HCT116 (cell line): Measurements from ENCODE around the gene TLCD3A. TPM values are rescaled to one million over a fixed set of nuclear protein-coding genes. Genes with fewer than 3 reads are reported as not detected.

Experiments
- ATAC-seq: fragments of 200-7000 bp; cut with Tn5 transposase; 2 replicates; pipeline ENCODE4 v1.9.1; 2020; ENCODE audit warnings: mild to moderate bottlenecking, moderate library complexity
- BruUV-seq: library from RNA; stranded (reverse); fragments of 400-500 nt; replicated peaks from 2 replicates; lab custom pipeline; 2021; lab: Mats Ljungman, UMichigan
- CTCF ChIA-PET: fragments of 300-600 bp; sonication (Branson Sonifier 250); formaldehyde crosslinking; loops from one replicate; lab custom pipeline; 2021; ENCODE audit warnings: antibody characterized with exemption; lab: Charles Lee
- POLR2A ChIA-PET: fragments of 300-600, 350-600 bp; sonication (Branson Sonifier 250); formaldehyde crosslinking; loops from one replicate; lab custom pipeline; 2021; ENCODE audit warnings: antibody characterized with exemption; lab: Charles Lee
- RAD21 ChIA-PET, 2 experiments: fragments of 300-600 bp; sonication (Branson Sonifier 250); formaldehyde crosslinking; loops; one replicate each; lab custom pipeline; 2023; ENCODE audit warnings: low total read pairs in 2 of 2; ENCODE audit not compliant: uncharacterized antibody in 2 of 2, unreplicated experiment in 2 of 2, low non-redundant PET in 1 of 2; lab: Charles Lee
- DNase-seq: peaks from one replicate; pipeline ENCODE4 v3.0.0-alpha.2; 2010; ENCODE audit warnings: low read depth, low spot score
- H2AFZ ChIP-seq: fragments of 200-600 bp; shearing (Covaris generic), sonication (generic); 2 replicates; pipeline ENCODE4 v1.6.1; 2017; ENCODE audit warnings: low read depth, mixed run types, mixed read lengths, antibody characterized with exemption, low read length; ENCODE audit not compliant: poor library complexity, severe bottlenecking
- H3K27ac ChIP-seq: 2 replicates; pipeline ENCODE4 v1.5.1; 2012; ENCODE audit warnings: low read depth, low read length
- H3K27me3 ChIP-seq: fragments of 200-600 bp; sonication (generic); 2 replicates; pipeline ENCODE4 v1.6.1; 2016; ENCODE audit warnings: mixed run types, low read length, mixed read lengths; ENCODE audit not compliant: insufficient read depth
- H3K36me3 ChIP-seq, 2 experiments: fragments of 200-500 bp in 1 of 2; fragments of 200-600 bp in 1 of 2; sonication (Bioruptor generic) in 1 of 2; sonication (generic) in 1 of 2; 2 replicates each; pipeline versions ENCODE4 v1.5.1 to v1.6.1; 2014 to 2016; ENCODE audit warnings: low read length in 2 of 2, inconsistent platforms in 1 of 2, mixed read lengths in 1 of 2, mixed run types in 1 of 2; ENCODE audit not compliant: insufficient read depth in 2 of 2, control insufficient read depth in 1 of 2
- H3K4me1 ChIP-seq, 2 experiments: fragments of 200-600 bp in 1 of 2; sonication (generic) in 1 of 2; 2 replicates each; pipeline versions ENCODE4 v1.5.1 to v1.6.1; 2012 to 2017; ENCODE audit warnings: low read length in 2 of 2, inconsistent platforms in 1 of 2, mild to moderate bottlenecking in 1 of 2, mixed read lengths in 1 of 2, mixed run types in 1 of 2, moderate library complexity in 1 of 2; ENCODE audit not compliant: insufficient read depth in 2 of 2, control insufficient read depth in 1 of 2
- H3K4me2 ChIP-seq: fragments of 200-600 bp; sonication (generic); 2 replicates; pipeline ENCODE4 v1.6.1; 2017; ENCODE audit warnings: mixed run types, low read length, mixed read lengths
- H3K4me3 ChIP-seq, 2 experiments: fragments of 200-600 bp in 1 of 2; sonication (generic) in 1 of 2; replicated peaks in 1 of 2; 2 replicates each; pipeline ENCODE4 v1.5.1; 2011 to 2016; ENCODE audit warnings: low read length in 2 of 2, control low read depth in 1 of 2, low read depth in 1 of 2, mild to moderate bottlenecking in 1 of 2, mixed read lengths in 1 of 2, mixed run types in 1 of 2
- H3K79me2 ChIP-seq: fragments of 200-600 bp; sonication (generic); 2 replicates; pipeline ENCODE4 v1.6.1; 2017; ENCODE audit warnings: mild to moderate bottlenecking, mixed run types, low read length, moderate library complexity, mixed read lengths; ENCODE audit not compliant: insufficient read depth
- H3K9ac ChIP-seq: fragments of 200-600 bp; sonication (generic); 2 replicates; pipeline ENCODE4 v1.6.1; 2016; ENCODE audit warnings: low read length, mixed read lengths
- H3K9me2 ChIP-seq: fragments of 200-600 bp; sonication (generic), shearing (Covaris generic); 2 replicates; pipeline ENCODE4 v1.6.1; 2017; ENCODE audit warnings: mixed run types, mild to moderate bottlenecking, moderate library complexity; ENCODE audit not compliant: insufficient read depth
- H3K9me3 ChIP-seq, 2 experiments: fragments of 200-500 bp in 1 of 2; fragments of 200-600 bp in 1 of 2; sonication (Bioruptor generic) in 1 of 2; sonication (generic) in 1 of 2; 2 replicates each; pipeline ENCODE4 v1.6.1; 2014 to 2017; ENCODE audit warnings: low read length in 2 of 2, mixed read lengths in 2 of 2, inconsistent platforms in 1 of 2, low read depth in 1 of 2, mild to moderate bottlenecking in 1 of 2, mixed run types in 1 of 2, moderate library complexity in 1 of 2; ENCODE audit not compliant: control insufficient read depth in 1 of 2, insufficient read depth in 1 of 2
- H4K20me1 ChIP-seq: fragments of 200-600 bp; sonication (generic), shearing (Covaris generic); 2 replicates; pipeline ENCODE4 v1.6.1; 2017; ENCODE audit warnings: mixed run types, mild to moderate bottlenecking, moderate library complexity; ENCODE audit not compliant: insufficient read depth
- CBX3 ChIP-seq: IDR thresholded peaks from 2 replicates; pipeline ENCODE4 v1.6.1; 2012; ENCODE audit warnings: low read depth
- FOSL1 ChIP-seq: IDR thresholded peaks from 2 replicates; pipeline ENCODE4 v1.6.1; 2012; ENCODE audit warnings: low read depth
- JUND ChIP-seq: IDR thresholded peaks from 2 replicates; pipeline ENCODE4 v1.6.1; 2012
- POLR2A ChIP-seq: IDR thresholded peaks from 2 replicates; pipeline ENCODE4 v1.7.0; 2011; ENCODE audit warnings: borderline replicate concordance; ENCODE audit not compliant: insufficient read depth, insufficient read length; ENCODE audit errors: extremely low read depth
- POLR2AphosphoS5 ChIP-seq: IDR thresholded peaks from 2 replicates; pipeline ENCODE4 v1.6.1; 2011; ENCODE audit warnings: mild to moderate bottlenecking, low read depth, low read length, moderate library complexity
- RAD21 ChIP-seq: IDR thresholded peaks from 2 replicates; pipeline ENCODE4 v1.6.1; 2012; ENCODE audit warnings: low read depth, mild to moderate bottlenecking
- SIN3A ChIP-seq: IDR thresholded peaks from 2 replicates; pipeline ENCODE4 v1.6.1; 2012; ENCODE audit warnings: low read depth
- SP1 ChIP-seq: IDR thresholded peaks from 2 replicates; pipeline ENCODE4 v1.6.1; 2012; ENCODE audit warnings: low read depth
- ZFX ChIP-seq: fragments of 450-650 bp; IDR thresholded peaks from 2 replicates; pipeline ENCODE4 v1.6.1; 2017
- intact Hi-C: fragments of 100-400 bp; cut with micrococcal nuclease; formaldehyde crosslinking; loops from 2 replicates; pipeline ENCODE4 v1.10.0; 2022
- total RNA-seq: library from RNA; stranded (reverse); gene quantifications from one replicate; pipeline ENCODE4 v1.2.1, GENCODE V29; 2021; ENCODE audit not compliant: unreplicated experiment
- TF ChIP-seq, protein P1 (sequence below): IDR thresholded peaks from 2 replicates; pipeline ENCODE4 v1.6.1; 2012
- TF ChIP-seq, protein P2 (sequence below), 3 experiments: fragments of 200-600 bp in 1 of 3; sonication (generic) in 1 of 3; IDR thresholded peaks in 2 of 3; conservative IDR thresholded peaks in 1 of 3; 2 replicates each; pipeline ENCODE4 v1.5.1; 2012 to 2017; ENCODE audit warnings: low read depth in 2 of 3, low read length in 2 of 3, antibody characterized with exemption in 1 of 3, borderline replicate concordance in 1 of 3, control low read depth in 1 of 3, mild to moderate bottlenecking in 1 of 3, mixed read lengths in 1 of 3, mixed run types in 1 of 3, moderate library complexity in 1 of 3; ENCODE audit not compliant: insufficient read depth in 1 of 3
- TF ChIP-seq, protein P3 (sequence below): IDR thresholded peaks from 2 replicates; pipeline ENCODE4 v1.6.1; 2011; ENCODE audit warnings: mild to moderate bottlenecking, low read length, moderate library complexity; ENCODE audit not compliant: insufficient replicate concordance; ENCODE audit errors: extremely low read depth
- TF ChIP-seq, protein P4 (sequence below): IDR thresholded peaks from 2 replicates; pipeline ENCODE4 v1.6.1; 2012

TLCD3A gene
- total RNA-seq, 1 experiment from 2014 or later = 26.0 TPM

DNA sequence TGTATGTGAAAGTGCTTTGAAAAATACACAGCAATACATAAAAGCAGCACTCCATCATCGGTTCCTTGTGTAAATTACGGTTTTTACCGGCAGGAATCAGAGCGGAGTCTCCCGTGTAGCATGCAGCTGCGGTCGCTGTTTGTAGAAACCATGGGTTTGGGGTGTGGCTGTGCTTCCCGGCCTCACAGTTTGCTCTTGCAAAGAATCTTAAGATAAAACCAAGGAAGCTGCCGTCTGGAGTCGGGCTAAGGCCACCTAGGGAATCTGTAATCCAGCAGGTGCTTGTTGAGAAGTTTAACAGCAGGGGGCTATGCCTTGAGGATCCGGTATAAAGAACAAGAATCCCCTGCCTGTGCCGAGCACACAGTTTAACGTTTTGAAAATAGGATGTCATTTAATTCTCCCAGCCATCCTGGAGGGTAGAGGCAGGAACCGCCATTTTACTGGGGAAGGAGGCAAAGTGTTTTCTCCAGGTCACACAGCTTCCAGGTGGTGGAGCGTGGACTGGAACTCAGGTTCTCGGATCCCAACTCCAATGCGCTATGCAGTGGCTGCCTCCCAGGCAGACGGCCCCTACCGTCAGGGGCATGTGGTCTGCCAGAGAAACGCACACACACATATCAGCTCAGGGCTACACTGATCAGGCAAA lies 6.0 kb upstream of the TLCD3A start:
- Histone ChIP-seq H3K9me3 (no peaks in the 10 kb centered on the region), H4K20me1 (no peaks in the 10 kb centered on the region), H3K9me2 (no peaks in the 10 kb centered on the region), H3K27ac (no peak overlapping the region), H3K79me2 (no peaks in the 10 kb centered on the region), H3K4me2 (no peak overlapping the region), H3K27me3 (no peaks in the 10 kb centered on the region), H3K36me3 (no peaks in the 10 kb centered on the region), H3K4me3 (no peak overlapping the region), H3K4me1 (peaks cover 0 to 5% of the 10 kb centered on the region in 2 experiments; a peak in 2 of 4 replicates), H2AFZ (no peak overlapping the region), H3K9ac (no peak overlapping the region)
- ATAC-seq (no peak), DNase-seq (no peak)
- RAD21 ChIA-PET = no interaction called here
- POLR2A ChIA-PET = no interaction called here
- CTCF ChIA-PET = no interaction called here
- TF ChIP-seq, protein P1, sequence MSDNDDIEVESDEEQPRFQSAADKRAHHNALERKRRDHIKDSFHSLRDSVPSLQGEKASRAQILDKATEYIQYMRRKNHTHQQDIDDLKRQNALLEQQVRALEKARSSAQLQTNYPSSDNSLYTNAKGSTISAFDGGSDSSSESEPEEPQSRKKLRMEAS = no peak
- TF ChIP-seq FOSL1 (no peak), ZFX (no peak), POLR2AphosphoS5 (no peak), SIN3A (no peak), SP1 (no peak), JUND (no peak), RAD21 (no peak), CBX3 (no peak), POLR2A (no peak)
- TF ChIP-seq, protein P2, sequence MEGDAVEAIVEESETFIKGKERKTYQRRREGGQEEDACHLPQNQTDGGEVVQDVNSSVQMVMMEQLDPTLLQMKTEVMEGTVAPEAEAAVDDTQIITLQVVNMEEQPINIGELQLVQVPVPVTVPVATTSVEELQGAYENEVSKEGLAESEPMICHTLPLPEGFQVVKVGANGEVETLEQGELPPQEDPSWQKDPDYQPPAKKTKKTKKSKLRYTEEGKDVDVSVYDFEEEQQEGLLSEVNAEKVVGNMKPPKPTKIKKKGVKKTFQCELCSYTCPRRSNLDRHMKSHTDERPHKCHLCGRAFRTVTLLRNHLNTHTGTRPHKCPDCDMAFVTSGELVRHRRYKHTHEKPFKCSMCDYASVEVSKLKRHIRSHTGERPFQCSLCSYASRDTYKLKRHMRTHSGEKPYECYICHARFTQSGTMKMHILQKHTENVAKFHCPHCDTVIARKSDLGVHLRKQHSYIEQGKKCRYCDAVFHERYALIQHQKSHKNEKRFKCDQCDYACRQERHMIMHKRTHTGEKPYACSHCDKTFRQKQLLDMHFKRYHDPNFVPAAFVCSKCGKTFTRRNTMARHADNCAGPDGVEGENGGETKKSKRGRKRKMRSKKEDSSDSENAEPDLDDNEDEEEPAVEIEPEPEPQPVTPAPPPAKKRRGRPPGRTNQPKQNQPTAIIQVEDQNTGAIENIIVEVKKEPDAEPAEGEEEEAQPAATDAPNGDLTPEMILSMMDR (IDR thresholded peaks at IDR 0.05 in 2 of 3, conservative IDR thresholded peaks at IDR 0.05 in 1 of 3; ENCODE audit: borderline replicate concordance in 1 of 3, insufficient read depth in 1 of 3, low read depth in 2 of 3, low read length in 2 of 3) = no peak
- TF ChIP-seq, protein P3, sequence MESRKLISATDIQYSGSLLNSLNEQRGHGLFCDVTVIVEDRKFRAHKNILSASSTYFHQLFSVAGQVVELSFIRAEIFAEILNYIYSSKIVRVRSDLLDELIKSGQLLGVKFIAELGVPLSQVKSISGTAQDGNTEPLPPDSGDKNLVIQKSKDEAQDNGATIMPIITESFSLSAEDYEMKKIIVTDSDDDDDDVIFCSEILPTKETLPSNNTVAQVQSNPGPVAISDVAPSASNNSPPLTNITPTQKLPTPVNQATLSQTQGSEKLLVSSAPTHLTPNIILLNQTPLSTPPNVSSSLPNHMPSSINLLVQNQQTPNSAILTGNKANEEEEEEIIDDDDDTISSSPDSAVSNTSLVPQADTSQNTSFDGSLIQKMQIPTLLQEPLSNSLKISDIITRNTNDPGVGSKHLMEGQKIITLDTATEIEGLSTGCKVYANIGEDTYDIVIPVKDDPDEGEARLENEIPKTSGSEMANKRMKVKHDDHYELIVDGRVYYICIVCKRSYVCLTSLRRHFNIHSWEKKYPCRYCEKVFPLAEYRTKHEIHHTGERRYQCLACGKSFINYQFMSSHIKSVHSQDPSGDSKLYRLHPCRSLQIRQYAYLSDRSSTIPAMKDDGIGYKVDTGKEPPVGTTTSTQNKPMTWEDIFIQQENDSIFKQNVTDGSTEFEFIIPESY = no peak
- TF ChIP-seq, protein P4, sequence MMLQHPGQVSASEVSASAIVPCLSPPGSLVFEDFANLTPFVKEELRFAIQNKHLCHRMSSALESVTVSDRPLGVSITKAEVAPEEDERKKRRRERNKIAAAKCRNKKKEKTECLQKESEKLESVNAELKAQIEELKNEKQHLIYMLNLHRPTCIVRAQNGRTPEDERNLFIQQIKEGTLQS = no peak
- no TSS peak for BruUV-seq
- intact Hi-C loops = no loop called here
